Endothelial cell (in vitro differentiated cells): Measurements from ENCODE around the gene CHST3. TPM values are rescaled to one million over a fixed set of nuclear protein-coding genes. Genes with fewer than 3 reads are reported as not detected.

ENCODE experiments used
- DNase-seq: peaks from one replicate; pipeline ENCODE4 v3.0.0; 2021; ENCODE audit warnings: low spot score
- H3K27ac Mint-ChIP-seq: one replicate; pipeline ENCODE4 v1.8.0; 2021; ENCODE audit warnings: mixed read lengths, inconsistent platforms; ENCODE audit not compliant: unreplicated experiment
- H3K27me3 Mint-ChIP-seq: one replicate; pipeline ENCODE4 v1.8.0; 2021; ENCODE audit warnings: mild to moderate bottlenecking, moderate library complexity, mixed read lengths, inconsistent platforms; ENCODE audit not compliant: unreplicated experiment
- H3K36me3 Mint-ChIP-seq: one replicate; pipeline ENCODE4 v1.8.0; 2021; ENCODE audit warnings: mild to moderate bottlenecking, low read depth, mixed read lengths, inconsistent platforms; ENCODE audit not compliant: unreplicated experiment
- H3K4me1 Mint-ChIP-seq: one replicate; pipeline ENCODE4 v1.8.0; 2021; ENCODE audit warnings: mild to moderate bottlenecking, mixed read lengths, inconsistent platforms; ENCODE audit not compliant: unreplicated experiment
- H3K4me3 Mint-ChIP-seq: one replicate; pipeline ENCODE4 v1.8.0; 2021; ENCODE audit warnings: mild to moderate bottlenecking, mixed read lengths, inconsistent platforms; ENCODE audit not compliant: unreplicated experiment
- H3K9me3 Mint-ChIP-seq: one replicate; pipeline ENCODE4 v1.8.0; 2021; ENCODE audit warnings: mixed read lengths, inconsistent platforms; ENCODE audit not compliant: unreplicated experiment
- CTCF ChIP-seq: fragments of 200-600 bp; sonication (generic); IDR thresholded peaks from one replicate; pipeline ENCODE4 v1.5.0; 2021; ENCODE audit warnings: antibody characterized with exemption; ENCODE audit not compliant: unreplicated experiment
- total RNA-seq: library from RNA; stranded (reverse); fragmentation: NEBNext Ultra II Directional; extraction: Animal tissue kit (Norgen Biotek cat#: 25700); gene quantifications from one replicate; pipeline ENCODE4 v1.2.1, GENCODE V29; 2021; ENCODE audit not compliant: unreplicated experiment

The CHST3 gene
- total RNA-seq, 1 donor from 2014 or later: 3.8 TPM

- DNase-seq: peak; percentile 94
- TF ChIP-seq CTCF: peak; percentile 99
- Mint-ChIP-seq H3K27me3 (peaks cover 3% of the 10 kb centered on the region), H3K27ac (no peak overlapping the region), H3K4me1 (peaks cover 13% of the 10 kb centered on the region), H3K4me3 (no peak overlapping the region), H3K9me3 (no peaks in the 10 kb centered on the region), H3K36me3 (no peaks in the 10 kb centered on the region)
These were observed 84.4 kb downstream of the CHST3 start for GRCh38 chr10:72048450-72049124.

- no peak for TF ChIP-seq CTCF
- H3K36me3 Mint-ChIP-seq: no peaks in the 10 kb centered on the region
These were observed 85.3 kb downstream of the CHST3 start for GRCh38 chr10:72049472-72049871.

GRCh38 chr10:72049969-72050781 lies 86.0 kb downstream of the CHST3 start:
- DNase-seq: no peak
- no peak overlapping the region for H3K4me3 Mint-ChIP-seq
- H3K4me1 Mint-ChIP-seq: no peaks in the 10 kb centered on the region
- H3K9me3 Mint-ChIP-seq: no peaks in the 10 kb centered on the region
- H3K27ac Mint-ChIP-seq: no peak overlapping the region
- TF ChIP-seq CTCF: no peak
- H3K27me3 Mint-ChIP-seq: peaks cover 3% of the 10 kb centered on the region
- H3K36me3 Mint-ChIP-seq: no peaks in the 10 kb centered on the region

More at GRCh38 chr10:72049472-72049871, 85.3 kb downstream of the CHST3 start:
- peaks cover 3% of the 10 kb centered on the region for H3K27me3 Mint-ChIP-seq
- no peak overlapping the region for H3K4me3 Mint-ChIP-seq
- no peak for DNase-seq
- no peak overlapping the region for H3K27ac Mint-ChIP-seq
- no peaks in the 10 kb centered on the region for H3K9me3 Mint-ChIP-seq
- H3K4me1 Mint-ChIP-seq: peaks cover 4% of the 10 kb centered on the region

- H3K9me3 Mint-ChIP-seq: no peaks in the 10 kb centered on the region
- DNase-seq: no peak
- TF ChIP-seq CTCF: no peak
- H3K27me3 Mint-ChIP-seq: peaks cover 3% of the 10 kb centered on the region
- H3K27ac Mint-ChIP-seq: no peak overlapping the region
- no peak overlapping the region for H3K4me3 Mint-ChIP-seq
- H3K36me3 Mint-ChIP-seq: no peaks in the 10 kb centered on the region
- H3K4me1 Mint-ChIP-seq: no peaks in the 10 kb centered on the region
These were observed 86.7 kb downstream of the CHST3 start for GRCh38 chr10:72050873-72051272.

- H3K9me3 Mint-ChIP-seq: no peaks in the 10 kb centered on the region
- TF ChIP-seq CTCF: no peak
- no peaks in the 10 kb centered on the region for H3K4me1 Mint-ChIP-seq
- no peak for DNase-seq
- no peak overlapping the region for H3K4me3 Mint-ChIP-seq
- H3K36me3 Mint-ChIP-seq: no peaks in the 10 kb centered on the region
- H3K27ac Mint-ChIP-seq: no peak overlapping the region
- peaks cover 3% of the 10 kb centered on the region for H3K27me3 Mint-ChIP-seq
These were observed 89.5 kb downstream of the CHST3 start for GRCh38 chr10:72053690-72054089.
